VCaP (cell line): ENCODE data around the gene COPS7A.
A peak's percentile ranks its signal among the peaks of the same experiment; 100 is the strongest.

ENCODE experiments used
- H3K27ac ChIP-seq: fragments of 450-650 bp; 2 replicates; pipeline ENCODE4 v1.5.1; 2017
- TF ChIP-seq, protein P1 (sequence below): fragments of 450-650 bp; conservative IDR thresholded peaks from 2 replicates; pipeline ENCODE4 v1.5.1; 2017; ENCODE audit warnings: mild to moderate bottlenecking, moderate library complexity

Gene COPS7A

GRCh38 chr12:6692888-6693287, 31.0 kb upstream of the COPS7A start:
- H3K27ac ChIP-seq = no peak overlapping the region
- TF ChIP-seq, protein P1, sequence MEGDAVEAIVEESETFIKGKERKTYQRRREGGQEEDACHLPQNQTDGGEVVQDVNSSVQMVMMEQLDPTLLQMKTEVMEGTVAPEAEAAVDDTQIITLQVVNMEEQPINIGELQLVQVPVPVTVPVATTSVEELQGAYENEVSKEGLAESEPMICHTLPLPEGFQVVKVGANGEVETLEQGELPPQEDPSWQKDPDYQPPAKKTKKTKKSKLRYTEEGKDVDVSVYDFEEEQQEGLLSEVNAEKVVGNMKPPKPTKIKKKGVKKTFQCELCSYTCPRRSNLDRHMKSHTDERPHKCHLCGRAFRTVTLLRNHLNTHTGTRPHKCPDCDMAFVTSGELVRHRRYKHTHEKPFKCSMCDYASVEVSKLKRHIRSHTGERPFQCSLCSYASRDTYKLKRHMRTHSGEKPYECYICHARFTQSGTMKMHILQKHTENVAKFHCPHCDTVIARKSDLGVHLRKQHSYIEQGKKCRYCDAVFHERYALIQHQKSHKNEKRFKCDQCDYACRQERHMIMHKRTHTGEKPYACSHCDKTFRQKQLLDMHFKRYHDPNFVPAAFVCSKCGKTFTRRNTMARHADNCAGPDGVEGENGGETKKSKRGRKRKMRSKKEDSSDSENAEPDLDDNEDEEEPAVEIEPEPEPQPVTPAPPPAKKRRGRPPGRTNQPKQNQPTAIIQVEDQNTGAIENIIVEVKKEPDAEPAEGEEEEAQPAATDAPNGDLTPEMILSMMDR = no peak

- TF ChIP-seq, protein P1 = no peak
- no peak overlapping the region for H3K27ac ChIP-seq
Measured at GRCh38 chr12:6693832-6694355, 30.0 kb upstream of the COPS7A start.

DNA sequence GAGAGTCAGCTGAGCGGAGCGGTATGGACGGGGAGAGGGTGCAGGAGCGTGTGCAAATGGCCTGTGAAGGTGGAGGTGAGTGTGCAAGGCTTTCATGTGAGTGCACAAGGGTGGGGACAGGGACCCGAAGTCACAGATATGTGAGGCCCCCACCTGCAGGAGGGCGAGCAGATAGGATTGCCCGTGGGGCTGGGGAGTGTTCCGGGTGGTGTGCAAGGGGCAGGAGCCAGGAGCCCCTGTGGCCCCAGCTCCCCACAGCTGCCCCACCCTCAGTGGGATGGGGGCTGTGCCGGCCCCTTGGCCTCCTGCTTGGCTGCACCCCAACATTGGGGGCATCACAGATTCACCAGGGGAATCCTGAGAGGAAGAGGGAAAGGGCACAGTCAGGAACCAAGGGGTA, 29.1 kb upstream of the COPS7A start:
- H3K27ac ChIP-seq = no peak overlapping the region
- TF ChIP-seq, protein P1 = no peak

- H3K27ac ChIP-seq = no peak overlapping the region
- TF ChIP-seq, protein P1 = no peak
Measured at GRCh38 chr12:6695313-6696045, 28.4 kb upstream of the COPS7A start.

DNA sequence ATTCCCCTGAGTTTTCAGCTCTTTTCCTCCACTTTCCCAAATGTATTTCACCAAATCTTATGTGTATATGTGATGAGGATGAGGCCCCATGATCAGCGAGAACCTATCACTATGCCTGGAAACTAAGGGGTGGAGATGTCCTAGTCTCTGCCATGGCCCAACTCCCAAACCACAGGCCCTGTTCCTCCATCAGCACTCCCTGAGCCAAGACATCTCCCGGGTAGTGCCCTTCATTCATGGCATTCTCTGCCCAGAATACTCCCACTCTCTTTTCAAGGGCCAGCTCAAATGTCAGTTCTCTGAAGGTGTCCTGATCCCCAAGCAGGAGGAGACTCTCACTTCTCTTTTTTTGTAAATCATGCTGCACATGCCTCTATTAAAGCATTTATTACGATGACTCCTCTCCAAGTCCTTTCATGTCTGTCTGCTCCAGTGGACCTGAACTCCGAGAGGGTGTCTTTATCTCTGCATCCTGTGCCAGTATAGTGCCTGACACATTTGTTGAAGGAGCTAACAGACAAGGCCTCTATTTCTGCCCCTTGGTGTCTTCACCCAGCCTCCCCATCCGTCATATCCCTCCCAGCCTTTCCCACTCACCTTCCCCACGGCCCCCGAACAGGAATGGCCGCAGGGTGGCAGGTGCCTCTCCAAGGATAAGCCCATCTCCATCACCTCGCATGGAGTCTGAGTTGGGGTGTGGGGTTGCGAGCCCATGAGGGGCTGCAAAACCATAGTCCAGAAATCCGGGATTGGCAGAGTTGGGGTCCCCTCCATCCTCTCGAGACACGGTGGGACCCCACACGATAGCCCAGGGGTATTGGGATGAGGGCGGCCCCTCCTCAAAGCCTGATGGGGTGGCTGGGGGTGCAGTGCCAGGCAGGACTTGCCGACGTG, 26.9 kb upstream of the COPS7A start:
- TF ChIP-seq, protein P1 = no peak
- no peak overlapping the region for H3K27ac ChIP-seq

DNA sequence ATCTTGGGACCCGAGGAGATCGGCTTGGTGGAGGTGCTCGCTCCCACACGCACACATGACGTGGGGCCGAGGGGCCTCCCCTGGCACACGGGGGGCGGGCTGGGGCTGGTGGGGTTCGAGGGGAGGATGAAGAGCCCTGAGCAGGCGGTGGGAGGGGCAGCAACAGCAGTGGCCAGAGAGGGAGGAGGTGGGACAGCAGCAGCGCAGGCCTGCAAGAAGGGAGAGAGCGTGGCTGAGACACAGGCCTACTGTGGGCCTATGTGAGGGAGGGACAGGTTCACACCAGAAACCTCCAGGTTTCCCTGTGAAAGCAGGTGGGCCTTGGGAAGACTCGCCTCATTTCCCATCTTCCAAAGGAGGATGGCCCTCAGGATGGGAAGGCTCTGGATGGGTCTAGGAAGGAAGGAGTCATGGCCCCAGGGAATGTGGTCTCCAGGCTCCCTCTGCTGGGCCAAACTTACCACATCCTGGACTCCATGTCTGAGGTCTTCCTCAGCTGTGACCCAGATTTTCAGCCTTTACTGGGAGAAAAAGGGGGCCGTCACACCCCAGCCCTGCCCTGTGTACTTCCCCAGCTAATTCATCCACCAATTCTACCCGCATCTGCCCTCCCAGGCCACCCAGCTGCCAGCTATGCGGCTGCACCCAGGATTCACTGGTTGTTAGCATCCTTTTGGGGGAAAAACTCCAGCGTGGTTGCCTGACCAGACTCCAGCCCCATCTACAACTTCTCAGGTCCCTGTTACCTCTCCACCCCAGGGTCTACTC, 26.1 kb upstream of the COPS7A start:
- no peak overlapping the region for H3K27ac ChIP-seq
- TF ChIP-seq, protein P1 = peak; percentile 68
